Measurements from ENCODE around the gene LETMD1. TPM values are rescaled to one million over a fixed set of nuclear protein-coding genes. Genes with fewer than 3 reads are reported as not detected.

LETMD1 gene
- total RNA-seq, 1 donor from 2014 or later = 8.6 TPM

DNA sequence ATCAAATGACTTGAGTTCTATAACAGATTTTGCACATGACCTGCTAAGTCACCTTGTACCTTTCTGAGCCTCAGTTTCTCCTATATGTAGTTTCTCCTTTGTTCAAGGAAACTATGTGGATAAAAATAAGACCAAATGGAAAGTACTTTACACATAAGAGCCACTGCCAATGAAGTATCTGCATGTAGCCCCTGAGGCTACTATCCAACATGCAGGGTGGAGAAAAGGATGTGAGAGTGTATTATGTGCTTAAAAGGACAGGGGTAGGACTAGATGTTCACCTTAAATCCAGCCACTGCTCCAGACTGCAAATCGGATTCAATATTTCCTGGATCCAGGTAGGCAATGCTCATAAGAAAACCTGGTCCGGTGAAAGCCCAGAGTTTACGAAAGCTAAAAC, 43.1 kb upstream of the LETMD1 start:
- no peak for DNase-seq (ENCODE audit: low spot score in 2 of 2)

GRCh38 chr12:51005671-51006070, 42.5 kb upstream of the LETMD1 start:
- TF ChIP-seq, protein P1, sequence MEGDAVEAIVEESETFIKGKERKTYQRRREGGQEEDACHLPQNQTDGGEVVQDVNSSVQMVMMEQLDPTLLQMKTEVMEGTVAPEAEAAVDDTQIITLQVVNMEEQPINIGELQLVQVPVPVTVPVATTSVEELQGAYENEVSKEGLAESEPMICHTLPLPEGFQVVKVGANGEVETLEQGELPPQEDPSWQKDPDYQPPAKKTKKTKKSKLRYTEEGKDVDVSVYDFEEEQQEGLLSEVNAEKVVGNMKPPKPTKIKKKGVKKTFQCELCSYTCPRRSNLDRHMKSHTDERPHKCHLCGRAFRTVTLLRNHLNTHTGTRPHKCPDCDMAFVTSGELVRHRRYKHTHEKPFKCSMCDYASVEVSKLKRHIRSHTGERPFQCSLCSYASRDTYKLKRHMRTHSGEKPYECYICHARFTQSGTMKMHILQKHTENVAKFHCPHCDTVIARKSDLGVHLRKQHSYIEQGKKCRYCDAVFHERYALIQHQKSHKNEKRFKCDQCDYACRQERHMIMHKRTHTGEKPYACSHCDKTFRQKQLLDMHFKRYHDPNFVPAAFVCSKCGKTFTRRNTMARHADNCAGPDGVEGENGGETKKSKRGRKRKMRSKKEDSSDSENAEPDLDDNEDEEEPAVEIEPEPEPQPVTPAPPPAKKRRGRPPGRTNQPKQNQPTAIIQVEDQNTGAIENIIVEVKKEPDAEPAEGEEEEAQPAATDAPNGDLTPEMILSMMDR (IDR thresholded peaks at IDR 0.05) = no peak
- Histone ChIP-seq H3K36me3 (peaks cover 34 to 60% of the 10 kb centered on the region in 2 donors), H3K27me3 (no peaks in the 10 kb centered on the region)

More for the DNA sequence above, 43.1 kb upstream of the LETMD1 start:
- Histone ChIP-seq H3K4me1 (no peaks in the 10 kb centered on the region), H3K9me3 (no peaks in the 10 kb centered on the region), H3K27me3 (no peaks in the 10 kb centered on the region), H3K27ac (no peak overlapping the region), H3K36me3 (peaks cover 39 to 67% of the 10 kb centered on the region in 2 donors), H3K4me3 (no peak overlapping the region)
- intact Hi-C loops (cut with DNase I) = no loop called here
- TF ChIP-seq, protein P1 (IDR thresholded peaks at IDR 0.05) = no peak

GRCh38 chr12:51008329-51009055, 39.6 kb upstream of the LETMD1 start:
- no peaks in the 10 kb centered on the region for H3K27me3 ChIP-seq
- no peaks in the 10 kb centered on the region for H3K9me3 ChIP-seq
- no peak overlapping the region for H3K4me3 ChIP-seq
- intact Hi-C loops (cut with DNase I) = no loop called here
- peak overlapping the region; percentile 4 to 56 for H3K27ac ChIP-seq
- peaks cover 25 to 40% of the 10 kb centered on the region in 2 donors for H3K36me3 ChIP-seq
- DNase-seq (ENCODE audit: low spot score in 2 of 2) = no peak
- TF ChIP-seq, protein P1 (IDR thresholded peaks at IDR 0.05) = no peak
- peaks cover 3% of the 10 kb centered on the region in 2 donors for H3K4me1 ChIP-seq

More at GRCh38 chr12:51005671-51006070, 42.5 kb upstream of the LETMD1 start:
- Histone ChIP-seq H3K4me3 (no peak overlapping the region), H3K27ac (no peak overlapping the region), H3K9me3 (no peaks in the 10 kb centered on the region), H3K4me1 (no peaks in the 10 kb centered on the region)
- intact Hi-C loops (cut with DNase I) = no loop called here
- DNase-seq (ENCODE audit: low spot score in 2 of 2) = no peak

DNA sequence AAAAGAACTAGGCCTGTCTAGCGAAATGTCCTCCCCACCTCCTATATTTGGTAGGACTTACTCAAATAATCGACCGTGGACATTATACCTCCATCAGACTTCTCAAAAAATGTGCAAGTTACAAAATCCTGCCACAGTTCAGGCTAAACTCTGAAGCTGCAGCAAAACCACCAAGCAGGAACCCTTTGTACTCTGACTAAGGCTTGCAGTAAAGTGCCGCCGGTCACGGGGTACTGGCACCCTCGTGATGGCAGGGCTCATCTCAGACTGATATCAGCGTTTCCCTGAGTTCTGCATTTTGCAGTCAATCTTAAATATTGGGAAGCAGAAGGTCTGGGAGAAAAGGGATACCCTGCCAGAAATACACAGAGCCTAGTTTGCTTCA, 39.1 kb upstream of the LETMD1 start:
- no peak overlapping the region for H3K4me3 ChIP-seq
- H3K36me3 ChIP-seq = peaks cover 21 to 39% of the 10 kb centered on the region in 2 donors
- no peaks in the 10 kb centered on the region for H3K27me3 ChIP-seq
- TF ChIP-seq, protein P1 (IDR thresholded peaks at IDR 0.05) = no peak
- H3K4me1 ChIP-seq = peaks cover 3 to 5% of the 10 kb centered on the region in 2 donors
- peak overlapping the region in 1 of 2 donors; percentile 56 for H3K27ac ChIP-seq
- no peaks in the 10 kb centered on the region for H3K9me3 ChIP-seq
- peak; percentile 51 to 84 for DNase-seq (ENCODE audit: low spot score in 2 of 2)
- intact Hi-C loops (cut with DNase I) = no loop called here

- peaks cover 6 to 14% of the 10 kb centered on the region in 2 donors for H3K36me3 ChIP-seq
- no peak overlapping the region for H3K4me3 ChIP-seq
- peaks cover 3 to 5% of the 10 kb centered on the region in 2 donors for H3K4me1 ChIP-seq
- DNase-seq (ENCODE audit: low spot score in 2 of 2) = no peak
- H3K27me3 ChIP-seq = no peaks in the 10 kb centered on the region
- TF ChIP-seq, protein P1 (IDR thresholded peaks at IDR 0.05) = no peak
- H3K9me3 ChIP-seq = no peaks in the 10 kb centered on the region
- intact Hi-C loops (cut with DNase I) = no loop called here
- H3K27ac ChIP-seq = no peak overlapping the region
Observed at GRCh38 chr12:51011955-51012354, 36.2 kb upstream of the LETMD1 start.
